Ascending aorta (tissue), 2 donors: ENCODE results near the gene LRP1B. TPM values are rescaled to one million over a fixed set of nuclear protein-coding genes. Genes with fewer than 3 reads are reported as not detected.

Source experiments
- DNase-seq, 2 donors: peaks; one replicate each; pipeline ENCODE4 v3.0.0-alpha.2; 2019; ENCODE audit warnings: low spot score in 2 of 2
- H3K27ac ChIP-seq, 2 donors: fragments of 200-600 bp; sonication (generic); one replicate each; pipeline ENCODE4 v1.5.1; 2016 to 2017; ENCODE audit warnings: mild to moderate bottlenecking in 1 of 2
- H3K27me3 ChIP-seq: fragments of 200-600 bp; sonication (generic); one replicate; pipeline ENCODE4 v1.5.1; 2017
- H3K36me3 ChIP-seq, 2 donors: fragments of 200-600 bp; sonication (generic); one replicate each; pipeline ENCODE4 v1.5.1; 2016
- H3K4me1 ChIP-seq, 2 donors: fragments of 200-600 bp; sonication (generic); one replicate each; pipeline ENCODE4 v1.5.1; 2016 to 2017; ENCODE audit warnings: mild to moderate bottlenecking in 1 of 2
- H3K4me3 ChIP-seq, 2 donors: fragments of 200-600 bp; sonication (generic); one replicate each; pipeline ENCODE4 v1.5.1; 2016 to 2017; ENCODE audit warnings: mild to moderate bottlenecking in 1 of 2
- H3K9me3 ChIP-seq, 2 donors: fragments of 200-600 bp; sonication (generic); one replicate each; pipeline ENCODE4 v1.5.1; 2016
- intact Hi-C: fragments of 100-400 bp; cut with DNase I; formaldehyde crosslinking; loops from one replicate; pipeline ENCODE4 v1.15.1; 2023
- total RNA-seq: library from RNA; depleted of rRNA; stranded (reverse); fragments of >200 nt; gene quantifications from one replicate; pipeline ENCODE4 v1.1.0, GENCODE V29; 2016
- TF ChIP-seq, protein P1 (sequence below), 3 experiments: fragments of 200-600 bp in 2 of 3; fragments of 450-650 bp in 1 of 3; sonication (generic) in 2 of 3; IDR thresholded peaks; one replicate each; pipeline ENCODE4 v1.5.1; 2016 to 2019; ENCODE audit warnings: antibody characterized with exemption in 3 of 3, mild to moderate bottlenecking in 1 of 3, moderate library complexity in 1 of 3

The LRP1B gene
- not detected for total RNA-seq

DNA sequence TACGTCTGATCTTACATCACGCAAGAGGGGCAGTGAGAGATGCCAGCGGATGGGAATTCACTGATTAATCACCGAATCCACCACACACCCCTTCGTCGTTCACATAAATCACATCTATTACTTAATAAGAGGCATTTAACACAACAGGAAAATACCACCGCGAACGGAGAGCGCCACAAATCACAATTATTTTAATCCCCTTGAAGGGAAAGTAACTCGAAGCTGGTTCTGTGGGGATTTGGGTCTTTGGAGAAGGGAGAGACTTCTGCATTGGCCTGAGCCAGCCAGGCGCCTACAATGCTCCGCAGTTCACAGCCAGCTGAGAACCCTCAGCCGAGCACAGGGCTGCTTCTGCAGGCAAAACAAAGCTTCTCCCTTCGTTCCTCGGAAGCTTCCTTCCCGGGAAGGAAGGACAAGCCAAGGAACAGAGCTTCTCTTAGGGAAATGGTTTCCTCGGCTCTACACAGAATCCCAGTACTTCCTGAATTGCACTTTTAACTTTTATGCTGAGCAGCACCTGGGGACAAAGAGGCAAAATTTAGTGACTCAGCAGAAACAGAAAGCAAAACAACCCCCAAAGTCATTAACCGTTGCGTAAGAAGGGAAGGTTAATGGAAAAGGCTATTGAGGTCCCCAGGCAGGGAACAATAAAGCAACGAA, at the start of gene LRP1B:
Gene LRP1B, minus strand, starts transcription at position 7 of the 660 bp plus-strand sequence. CDS start 287 bp downstream, outside the sequence.
- no peaks in the 10 kb centered on the region for H3K36me3 ChIP-seq
- no peak for DNase-seq
- H3K27ac ChIP-seq, result no peak within 1 kb of the TSS
- TF ChIP-seq, protein P1, sequence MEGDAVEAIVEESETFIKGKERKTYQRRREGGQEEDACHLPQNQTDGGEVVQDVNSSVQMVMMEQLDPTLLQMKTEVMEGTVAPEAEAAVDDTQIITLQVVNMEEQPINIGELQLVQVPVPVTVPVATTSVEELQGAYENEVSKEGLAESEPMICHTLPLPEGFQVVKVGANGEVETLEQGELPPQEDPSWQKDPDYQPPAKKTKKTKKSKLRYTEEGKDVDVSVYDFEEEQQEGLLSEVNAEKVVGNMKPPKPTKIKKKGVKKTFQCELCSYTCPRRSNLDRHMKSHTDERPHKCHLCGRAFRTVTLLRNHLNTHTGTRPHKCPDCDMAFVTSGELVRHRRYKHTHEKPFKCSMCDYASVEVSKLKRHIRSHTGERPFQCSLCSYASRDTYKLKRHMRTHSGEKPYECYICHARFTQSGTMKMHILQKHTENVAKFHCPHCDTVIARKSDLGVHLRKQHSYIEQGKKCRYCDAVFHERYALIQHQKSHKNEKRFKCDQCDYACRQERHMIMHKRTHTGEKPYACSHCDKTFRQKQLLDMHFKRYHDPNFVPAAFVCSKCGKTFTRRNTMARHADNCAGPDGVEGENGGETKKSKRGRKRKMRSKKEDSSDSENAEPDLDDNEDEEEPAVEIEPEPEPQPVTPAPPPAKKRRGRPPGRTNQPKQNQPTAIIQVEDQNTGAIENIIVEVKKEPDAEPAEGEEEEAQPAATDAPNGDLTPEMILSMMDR (IDR thresholded peaks at IDR 0.05), result no peak
- H3K9me3 ChIP-seq, result no peaks in the 10 kb centered on the region
- no peaks in the 10 kb centered on the region for H3K27me3 ChIP-seq
- peak within 1 kb of the TSS; percentile 57 to 73 for H3K4me3 ChIP-seq
- intact Hi-C loops, result no loop called here
- H3K4me1 ChIP-seq, result peaks cover 0 to 3% of the 10 kb centered on the region in 2 donors

DNA sequence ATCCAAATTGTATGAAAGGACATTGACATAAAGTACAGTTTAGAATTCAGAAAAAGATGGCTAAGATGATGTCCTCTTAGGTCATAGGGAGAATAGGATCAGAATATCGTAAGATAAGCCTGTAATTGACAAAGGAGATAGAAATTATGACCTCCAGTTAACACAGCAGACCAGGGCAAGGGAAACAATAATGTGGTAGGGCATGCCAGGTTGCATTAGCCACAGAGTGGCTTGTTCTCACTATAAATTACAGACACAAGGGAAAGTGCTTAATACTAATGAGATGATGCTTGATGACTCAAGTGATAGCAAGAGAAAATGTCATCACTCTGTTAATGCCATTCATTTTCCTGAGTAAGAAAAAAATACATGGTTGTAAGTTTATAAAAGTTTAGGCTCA, 48.9 kb upstream of the LRP1B start:
- no peak overlapping the region for H3K4me3 ChIP-seq
- H3K4me1 ChIP-seq, result no peaks in the 10 kb centered on the region
- intact Hi-C loops, result no loop called here
- TF ChIP-seq, protein P1 (IDR thresholded peaks at IDR 0.05), result no peak
- no peak for DNase-seq
- H3K27ac ChIP-seq, result no peak overlapping the region
- H3K9me3 ChIP-seq, result no peaks in the 10 kb centered on the region
- H3K27me3 ChIP-seq, result no peaks in the 10 kb centered on the region
- H3K36me3 ChIP-seq, result no peaks in the 10 kb centered on the region

DNA sequence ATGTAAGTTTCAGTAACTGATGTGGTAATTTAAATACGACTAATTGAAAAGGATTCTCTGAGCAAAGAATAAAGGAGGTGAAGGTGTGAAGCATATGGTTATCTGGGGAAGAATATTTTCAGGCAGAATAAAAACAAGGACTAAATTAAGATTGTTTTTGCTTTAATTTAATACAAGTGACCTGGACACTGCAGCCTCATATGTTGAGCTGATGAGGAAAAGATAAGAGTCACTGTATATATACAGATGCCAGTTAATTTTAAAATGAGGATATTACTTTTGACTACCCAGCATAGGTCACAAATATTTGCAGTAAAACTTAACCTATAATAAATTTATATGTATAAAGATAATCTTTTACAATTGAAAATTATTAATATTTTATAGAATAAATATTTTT, 47.8 kb upstream of the LRP1B start:
- no peaks in the 10 kb centered on the region for H3K9me3 ChIP-seq
- H3K4me3 ChIP-seq, result no peak overlapping the region
- no peak for DNase-seq
- TF ChIP-seq, protein P1 (IDR thresholded peaks at IDR 0.05), result no peak
- H3K27me3 ChIP-seq, result no peaks in the 10 kb centered on the region
- no peaks in the 10 kb centered on the region for H3K36me3 ChIP-seq
- no peaks in the 10 kb centered on the region for H3K4me1 ChIP-seq
- intact Hi-C loops, result no loop called here
- H3K27ac ChIP-seq, result no peak overlapping the region

DNA sequence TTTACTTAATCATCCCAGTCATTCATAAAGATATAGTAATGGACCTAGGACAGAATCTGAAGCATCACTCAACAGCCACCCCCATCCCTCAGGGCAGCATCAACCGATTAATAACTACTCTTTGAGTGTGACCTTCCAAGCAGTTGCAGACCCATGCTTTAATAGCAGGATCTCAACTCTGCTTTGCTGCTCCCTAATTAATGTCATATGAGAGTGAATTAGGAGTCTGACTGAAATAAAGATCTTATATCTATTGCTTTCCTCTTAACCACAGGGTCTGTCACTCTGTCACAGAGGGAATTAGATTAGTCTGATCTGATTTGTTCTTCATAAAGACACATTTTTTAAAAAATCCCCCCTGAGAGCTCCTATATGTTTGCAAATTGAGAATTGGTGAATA, 46.1 kb upstream of the LRP1B start:
- H3K27me3 ChIP-seq, result no peaks in the 10 kb centered on the region
- no peaks in the 10 kb centered on the region for H3K4me1 ChIP-seq
- H3K27ac ChIP-seq, result no peak overlapping the region
- no peak for DNase-seq
- intact Hi-C loops, result no loop called here
- H3K36me3 ChIP-seq, result no peaks in the 10 kb centered on the region
- no peaks in the 10 kb centered on the region for H3K9me3 ChIP-seq
- TF ChIP-seq, protein P1 (IDR thresholded peaks at IDR 0.05), result no peak
- H3K4me3 ChIP-seq, result no peak overlapping the region

DNA sequence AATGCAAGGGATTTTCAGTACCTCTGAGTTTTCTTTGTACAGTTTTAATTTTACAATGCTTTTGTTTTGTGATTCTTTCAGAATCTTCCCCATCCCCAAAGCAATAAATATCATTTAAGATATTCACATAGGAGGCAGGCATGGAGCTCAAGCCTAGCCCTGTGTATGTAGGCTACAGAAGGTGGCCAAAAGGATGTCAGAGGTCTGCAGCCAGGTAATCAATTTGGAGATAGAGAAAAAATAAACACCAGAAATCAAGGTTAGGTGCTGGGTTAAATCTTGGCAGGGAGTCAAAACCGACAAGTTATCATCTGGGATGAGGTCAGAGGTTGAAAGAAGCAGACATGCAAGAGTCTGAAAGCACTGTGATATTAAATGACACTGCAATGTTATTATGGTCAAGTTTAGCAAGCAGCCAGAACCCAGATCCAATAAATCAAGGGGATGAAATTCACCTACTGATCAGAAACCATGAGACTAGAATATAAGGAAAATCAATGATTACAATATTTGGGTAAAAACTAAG, 45.1 kb upstream of the LRP1B start:
- DNase-seq, result no peak
- no peaks in the 10 kb centered on the region for H3K27me3 ChIP-seq
- no peak overlapping the region for H3K27ac ChIP-seq
- TF ChIP-seq, protein P1 (IDR thresholded peaks at IDR 0.05), result no peak
- H3K4me3 ChIP-seq, result no peak overlapping the region
- H3K9me3 ChIP-seq, result no peaks in the 10 kb centered on the region
- intact Hi-C loops, result no loop called here
- H3K4me1 ChIP-seq, result no peaks in the 10 kb centered on the region
- H3K36me3 ChIP-seq, result no peaks in the 10 kb centered on the region
